ENCODE results near the gene NAT9.

DNA sequence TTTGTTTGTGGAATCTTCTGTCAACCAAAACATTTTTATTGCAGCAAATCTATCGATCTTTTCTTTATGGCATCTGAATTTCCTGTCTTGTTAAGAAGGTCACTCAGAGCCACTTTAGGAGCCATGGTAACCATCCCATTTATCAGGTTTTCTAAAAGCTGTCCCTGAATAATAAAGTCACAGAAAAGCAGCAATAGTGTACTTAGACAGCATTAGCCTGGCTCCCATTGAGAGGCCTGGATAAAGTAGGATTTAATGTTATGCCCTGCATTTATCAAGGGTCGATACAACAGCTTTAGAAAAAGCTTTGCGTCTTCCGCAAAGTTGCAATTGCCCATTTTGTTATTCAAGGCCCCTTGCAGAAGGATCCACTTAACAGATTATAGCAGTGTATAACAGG, 53.4 kb downstream of the NAT9 start:
- TF ChIP-seq CTCF (IDR thresholded peaks at IDR 0.05), result no peak
- no peak for TF ChIP-seq POLR2AphosphoS2 (conservative IDR thresholded peaks at IDR 0.05; ENCODE audit: low read length)
- TF ChIP-seq SMC3 (IDR thresholded peaks at IDR 0.05), result no peak
- no peak for TF ChIP-seq EP300 (IDR thresholded peaks at IDR 0.05)
- TF ChIP-seq E2F6 (IDR thresholded peaks at IDR 0.05; ENCODE audit: borderline replicate concordance, low read depth), result no peak
- TF ChIP-seq, protein P1, sequence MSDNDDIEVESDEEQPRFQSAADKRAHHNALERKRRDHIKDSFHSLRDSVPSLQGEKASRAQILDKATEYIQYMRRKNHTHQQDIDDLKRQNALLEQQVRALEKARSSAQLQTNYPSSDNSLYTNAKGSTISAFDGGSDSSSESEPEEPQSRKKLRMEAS (IDR thresholded peaks at IDR 0.05), result no peak
- no peak for TF ChIP-seq REST (IDR thresholded peaks at IDR 0.05)
- no peak for TF ChIP-seq MYC (IDR thresholded peaks at IDR 0.05; ENCODE audit: borderline replicate concordance, low read length)
- no peak for TF ChIP-seq ESRRA (IDR thresholded peaks at IDR 0.05; ENCODE audit: borderline replicate concordance, low read length)

Measured in A549 (cell line).